ENCODE measurements around the gene ASCL2.

ASCL2 gene

DNA sequence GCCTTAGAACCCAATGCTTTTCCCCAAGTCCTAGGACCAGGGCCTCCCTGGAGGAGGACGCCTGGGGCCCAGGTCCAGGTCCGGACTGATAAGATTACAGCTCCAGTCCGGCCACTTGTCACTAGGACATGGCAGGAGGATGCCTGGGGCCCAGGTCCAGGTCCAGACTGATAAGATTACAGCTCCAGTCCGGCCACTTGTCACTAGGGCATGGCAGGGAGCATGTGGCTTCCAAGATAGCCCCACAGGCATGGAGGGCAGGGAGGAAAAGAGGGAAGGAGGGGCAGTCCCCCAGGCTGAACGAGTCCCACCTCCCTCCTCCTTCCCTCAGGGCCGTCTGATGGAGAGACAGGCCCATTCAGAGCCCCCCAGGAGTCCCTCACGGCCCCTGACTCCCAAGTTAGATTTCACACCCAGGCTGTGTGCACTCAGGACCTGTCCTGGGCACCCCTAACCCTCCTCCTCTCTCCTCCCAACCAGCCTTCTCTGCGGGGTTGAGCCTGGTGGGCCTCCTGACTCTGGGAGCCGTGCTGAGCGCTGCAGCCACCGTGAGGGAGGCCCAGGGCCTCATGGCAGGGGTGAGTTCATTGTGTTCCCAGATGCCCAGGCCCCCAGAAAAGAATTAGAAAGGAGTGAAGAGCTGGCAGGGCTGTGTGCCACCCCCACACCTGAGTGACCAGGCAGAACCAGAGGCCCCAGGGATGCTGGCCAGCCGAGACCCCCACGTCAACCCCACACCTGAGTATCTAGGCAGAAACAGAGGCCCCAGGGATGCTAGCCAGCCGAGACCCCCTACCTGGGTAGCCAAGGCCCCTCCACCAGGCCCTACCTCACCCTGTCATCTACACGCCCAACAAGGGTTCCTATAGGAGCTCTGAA is 33.5 kb upstream of the ASCL2 start:
- DNase-seq (ENCODE audit: insufficient read length, low spot score) (no peak), FAIRE-seq (no peak)
- TF ChIP-seq, protein P1, sequence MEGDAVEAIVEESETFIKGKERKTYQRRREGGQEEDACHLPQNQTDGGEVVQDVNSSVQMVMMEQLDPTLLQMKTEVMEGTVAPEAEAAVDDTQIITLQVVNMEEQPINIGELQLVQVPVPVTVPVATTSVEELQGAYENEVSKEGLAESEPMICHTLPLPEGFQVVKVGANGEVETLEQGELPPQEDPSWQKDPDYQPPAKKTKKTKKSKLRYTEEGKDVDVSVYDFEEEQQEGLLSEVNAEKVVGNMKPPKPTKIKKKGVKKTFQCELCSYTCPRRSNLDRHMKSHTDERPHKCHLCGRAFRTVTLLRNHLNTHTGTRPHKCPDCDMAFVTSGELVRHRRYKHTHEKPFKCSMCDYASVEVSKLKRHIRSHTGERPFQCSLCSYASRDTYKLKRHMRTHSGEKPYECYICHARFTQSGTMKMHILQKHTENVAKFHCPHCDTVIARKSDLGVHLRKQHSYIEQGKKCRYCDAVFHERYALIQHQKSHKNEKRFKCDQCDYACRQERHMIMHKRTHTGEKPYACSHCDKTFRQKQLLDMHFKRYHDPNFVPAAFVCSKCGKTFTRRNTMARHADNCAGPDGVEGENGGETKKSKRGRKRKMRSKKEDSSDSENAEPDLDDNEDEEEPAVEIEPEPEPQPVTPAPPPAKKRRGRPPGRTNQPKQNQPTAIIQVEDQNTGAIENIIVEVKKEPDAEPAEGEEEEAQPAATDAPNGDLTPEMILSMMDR (IDR thresholded peaks at IDR 0.05; ENCODE audit: insufficient read depth, missing control alignments), result no peak

DNA sequence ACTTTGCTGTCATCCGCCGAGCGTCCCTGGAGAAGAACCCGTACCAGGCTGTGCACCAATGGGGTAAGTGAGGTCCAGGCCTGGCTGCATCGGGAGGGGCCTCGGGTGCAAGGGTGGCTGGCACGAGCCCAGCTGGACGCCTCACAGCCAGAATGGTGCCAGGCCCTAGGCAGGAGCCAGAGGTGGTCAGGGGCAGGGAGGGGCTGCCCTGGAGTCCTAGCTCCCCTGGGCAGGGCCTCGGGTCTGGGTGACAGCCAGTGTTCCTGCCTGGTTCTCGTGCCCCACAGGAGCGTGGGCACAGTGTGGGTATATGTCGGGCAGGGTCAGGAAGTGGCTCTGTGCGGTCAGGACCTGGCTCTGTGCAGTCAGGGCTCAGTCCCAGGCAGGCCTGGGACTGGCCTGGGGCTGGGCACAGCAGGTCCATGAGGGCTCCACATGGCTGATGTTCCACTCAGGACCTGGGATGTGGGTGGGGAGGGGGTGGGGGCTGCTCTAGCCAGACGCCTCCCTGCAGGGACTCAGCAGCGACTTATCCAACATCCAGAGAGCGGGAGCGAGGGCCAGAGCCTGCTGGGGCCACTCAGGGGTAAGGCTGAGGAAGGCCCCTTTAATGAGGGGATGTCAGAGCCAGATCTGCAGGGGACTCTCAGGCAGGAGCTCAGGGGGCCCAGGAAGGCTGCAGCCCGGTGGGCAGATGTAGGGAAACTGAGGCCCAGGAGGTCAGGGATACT is 32.7 kb upstream of the ASCL2 start:
- TF ChIP-seq, protein P1 (IDR thresholded peaks at IDR 0.05; ENCODE audit: insufficient read depth, missing control alignments), result no peak
- DNase-seq (ENCODE audit: insufficient read length, low spot score) (no peak), FAIRE-seq (no peak)

DNA sequence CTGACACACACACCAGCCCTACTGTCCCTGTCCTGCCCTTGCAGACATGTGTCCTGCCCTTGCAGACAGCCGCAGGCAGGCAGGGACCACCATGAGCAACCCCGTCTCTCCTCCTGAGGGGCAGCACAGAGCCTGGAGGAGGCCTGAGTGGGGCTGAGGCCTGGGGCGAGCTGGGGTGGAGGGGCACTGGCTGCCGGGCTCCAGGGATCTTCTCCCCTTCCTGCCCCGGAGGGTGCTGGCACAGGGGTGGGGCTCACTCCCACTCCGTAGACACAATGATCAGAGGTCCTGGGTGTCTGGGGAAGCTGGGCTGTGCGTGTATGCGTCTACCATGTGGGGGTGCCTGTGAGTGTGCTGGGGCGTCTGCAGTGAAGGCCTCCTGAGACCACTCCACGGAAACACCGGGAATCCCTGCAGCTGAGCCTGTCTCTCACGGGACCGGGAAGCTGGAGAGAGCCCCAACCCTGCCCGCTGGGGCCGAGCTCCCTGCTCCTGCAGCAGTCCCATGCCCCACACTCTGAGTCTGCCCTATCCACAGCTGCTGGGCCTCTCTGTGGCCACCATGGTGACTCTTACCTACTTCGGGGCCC is 32.0 kb upstream of the ASCL2 start:
- FAIRE-seq, result no peak
- TF ChIP-seq, protein P1 (IDR thresholded peaks at IDR 0.05; ENCODE audit: insufficient read depth, missing control alignments), result no peak
- DNase-seq (ENCODE audit: insufficient read length, low spot score), result no peak

DNA sequence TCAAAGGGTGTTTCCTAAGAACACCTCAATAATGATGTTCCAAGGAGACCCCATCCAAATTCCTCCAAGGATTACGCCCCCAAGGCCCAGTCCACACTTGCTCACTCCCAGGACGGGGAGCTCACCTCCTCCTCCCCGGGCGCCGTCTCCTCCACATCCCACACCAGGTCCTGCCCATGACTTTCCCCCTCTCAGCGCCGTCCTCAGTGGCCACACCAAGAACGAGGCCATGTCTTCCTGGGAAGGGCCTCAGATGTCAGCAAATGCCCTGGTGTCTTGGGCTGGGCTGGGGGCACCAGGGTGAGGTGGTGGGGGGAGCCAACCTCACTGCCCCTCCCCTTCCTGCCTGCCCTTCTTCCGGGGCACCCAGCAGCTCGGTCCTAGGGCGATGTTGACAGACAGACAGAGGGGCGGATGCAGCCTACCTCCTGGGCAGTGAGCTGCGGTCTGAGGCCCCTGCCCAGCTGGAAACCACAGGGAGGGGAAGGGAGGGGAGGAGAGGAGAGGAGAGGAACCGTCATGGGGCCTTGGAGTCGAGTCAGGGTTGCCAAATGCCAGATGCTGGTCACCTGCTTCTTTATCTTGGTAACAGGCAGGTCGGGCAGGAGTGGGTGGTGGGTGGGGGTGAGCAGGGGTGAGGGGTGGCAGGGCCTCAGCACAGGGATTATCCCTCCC is 31.4 kb upstream of the ASCL2 start, which contains the start of the genes C11orf21 and TSPAN32:
Gene C11orf21, minus strand, starts transcription at position 288 of the 675 bp plus-strand sequence. Its CDS starts 110 bp downstream, at position 178.
Gene TSPAN32, plus strand, starts transcription at position 383 of the 675 bp plus-strand sequence. Its CDS starts 137 bp downstream, at position 520.
- DNase-seq (ENCODE audit: insufficient read length, low spot score), result no peak
- TF ChIP-seq, protein P1 (IDR thresholded peaks at IDR 0.05; ENCODE audit: insufficient read depth, missing control alignments), result no peak
- FAIRE-seq, result no peak

DNA sequence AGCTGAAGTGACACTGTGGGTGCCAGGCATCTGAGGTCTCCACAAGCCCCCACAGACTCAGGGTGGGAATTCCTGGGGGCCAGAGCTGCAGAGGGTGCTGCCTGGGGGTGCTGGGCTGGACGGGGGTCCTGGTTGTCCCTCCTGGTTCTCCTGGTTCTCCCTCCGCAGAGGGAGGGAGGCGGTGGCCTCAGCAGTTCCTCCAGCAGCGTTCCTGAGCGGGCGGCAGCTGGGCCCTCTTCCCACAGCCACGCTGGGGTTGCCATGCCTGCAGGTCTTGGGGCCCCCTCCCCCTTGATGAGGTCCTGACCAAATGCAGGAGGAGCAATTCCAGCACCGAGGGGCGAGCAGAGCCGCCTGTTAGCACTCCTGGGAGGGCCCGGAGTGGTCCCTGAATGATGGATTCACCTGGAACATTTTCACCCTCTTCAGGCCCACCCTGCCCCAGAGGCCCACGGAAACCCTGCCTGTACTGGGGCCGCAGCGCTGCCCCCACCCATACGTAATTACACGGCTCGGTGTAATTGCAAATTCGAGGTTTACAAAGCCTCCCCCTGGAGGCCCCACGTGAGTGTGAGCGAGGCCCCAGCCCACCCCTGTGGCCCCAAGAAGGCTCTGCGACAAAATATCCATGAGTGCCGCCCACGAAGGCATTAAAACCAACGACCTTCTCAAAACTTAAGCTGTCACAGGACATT is 30.7 kb upstream of the ASCL2 start:
- TF ChIP-seq, protein P1 (IDR thresholded peaks at IDR 0.05; ENCODE audit: insufficient read depth, missing control alignments), result no peak
- FAIRE-seq (no peak), DNase-seq (ENCODE audit: insufficient read length, low spot score) (no peak)

DNA sequence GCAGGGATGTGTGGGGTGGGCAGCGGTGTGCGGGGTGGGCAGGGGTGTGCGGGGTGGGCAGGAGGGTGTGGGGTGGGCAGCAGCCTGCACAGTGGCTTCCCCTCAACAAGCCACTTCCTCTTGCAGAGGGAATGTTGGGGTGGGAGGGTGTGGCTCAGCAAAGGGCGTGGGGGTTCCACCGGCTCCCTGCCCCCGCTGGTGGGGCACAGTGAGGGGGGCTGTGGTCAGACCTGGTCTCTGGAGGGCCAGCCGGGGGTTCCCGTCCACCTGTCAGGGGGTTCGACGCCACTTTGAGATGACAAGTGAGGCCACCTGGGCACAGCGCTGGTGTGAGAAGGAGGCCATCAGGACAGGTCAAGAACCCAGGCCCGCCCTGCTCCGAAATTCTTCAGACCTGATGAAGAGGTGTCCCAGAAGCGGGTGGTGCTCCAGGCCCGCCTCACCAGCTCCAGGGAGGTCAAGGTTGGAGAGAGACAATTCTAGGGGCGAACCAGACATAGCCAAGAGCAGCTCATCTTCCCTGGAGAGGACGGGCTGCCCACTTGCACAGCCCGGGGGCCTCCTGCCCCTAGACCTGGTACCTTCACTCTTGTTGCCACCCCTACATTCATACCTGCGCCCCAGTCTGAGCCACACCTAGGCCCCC is 30.0 kb upstream of the ASCL2 start:
- DNase-seq (ENCODE audit: insufficient read length, low spot score) (no peak), FAIRE-seq (no peak)
- TF ChIP-seq, protein P1 (IDR thresholded peaks at IDR 0.05; ENCODE audit: insufficient read depth, missing control alignments), result no peak
